SW480 (cell line): ENCODE measurements around the gene SLC38A8.

Experiments used
- DNase-seq: peaks from one replicate; pipeline ENCODE4 v3.0.0-alpha.2; 2016; ENCODE audit warnings: low spot score

SLC38A8 gene

GRCh38 chr16:84068783-84069462 lies 26.3 kb upstream of the SLC38A8 start:
- DNase-seq, result no peak

GRCh38 chr16:84068041-84068440 lies 25.4 kb upstream of the SLC38A8 start:
- no peak for DNase-seq

GRCh38 chr16:84067640-84068039 lies 25.0 kb upstream of the SLC38A8 start:
- no peak for DNase-seq

GRCh38 chr16:84065536-84066132 lies 23.0 kb upstream of the SLC38A8 start:
- peak; percentile 54 for DNase-seq

GRCh38 chr16:84063980-84064379 lies 21.4 kb upstream of the SLC38A8 start:
- DNase-seq, result no peak

- peak; percentile 51 for DNase-seq
Measured at GRCh38 chr16:84062734-84063640, 20.4 kb upstream of the SLC38A8 start.

- DNase-seq, result no peak
Measured at GRCh38 chr16:84061236-84061819, 18.7 kb upstream of the SLC38A8 start.

- DNase-seq, result no peak
Measured at GRCh38 chr16:84059946-84060901, 17.6 kb upstream of the SLC38A8 start.

- no peak for DNase-seq
Measured at GRCh38 chr16:84059111-84059510, 16.5 kb upstream of the SLC38A8 start.

GRCh38 chr16:84058664-84059063 lies 16.1 kb upstream of the SLC38A8 start:
- no peak for DNase-seq

- no peak for DNase-seq
Measured at GRCh38 chr16:84058211-84058610, 15.6 kb upstream of the SLC38A8 start.

- DNase-seq, result no peak
Measured at GRCh38 chr16:84056933-84057332, 14.3 kb upstream of the SLC38A8 start.

GRCh38 chr16:84055801-84056634 lies 13.4 kb upstream of the SLC38A8 start:
- no peak for DNase-seq

- DNase-seq, result no peak
Measured at GRCh38 chr16:84055366-84055765, 12.8 kb upstream of the SLC38A8 start.

- DNase-seq, result no peak
Measured at GRCh38 chr16:84054916-84055315, 12.3 kb upstream of the SLC38A8 start.

GRCh38 chr16:84054271-84054670 lies 11.7 kb upstream of the SLC38A8 start:
- no peak for DNase-seq

- no peak for DNase-seq
Measured at GRCh38 chr16:84053237-84053636, 10.6 kb upstream of the SLC38A8 start.

GRCh38 chr16:84052071-84052622 lies 9.6 kb upstream of the SLC38A8 start:
- DNase-seq, result no peak

GRCh38 chr16:84050316-84050715 lies 7.7 kb upstream of the SLC38A8 start:
- DNase-seq, result no peak

- DNase-seq, result no peak
Measured at GRCh38 chr16:84049403-84050060, 6.9 kb upstream of the SLC38A8 start.
